HG03103 (cell line): ENCODE data around the gene SPTB.

ENCODE experiments used
- ATAC-seq: cut with Tn5 transposase; IDR thresholded peaks from one replicate; pipeline ENCODE4 v1.9.1; 2021; ENCODE audit warnings: low read depth; ENCODE audit not compliant: unreplicated experiment

SPTB gene

GRCh38 chr14:64733899-64734298, 145.8 kb downstream of the SPTB start:
- ATAC-seq, result no peak

- ATAC-seq, result no peak
Measured at GRCh38 chr14:64733321-64733720, 146.4 kb downstream of the SPTB start.

- no peak for ATAC-seq
Measured at GRCh38 chr14:64732536-64733120, 147.1 kb downstream of the SPTB start.

GRCh38 chr14:64732066-64732465, 147.6 kb downstream of the SPTB start:
- no peak for ATAC-seq

- ATAC-seq, result no peak
Measured at GRCh38 chr14:64731141-64731581, 148.5 kb downstream of the SPTB start.

GRCh38 chr14:64730681-64731080, 149.0 kb downstream of the SPTB start:
- no peak for ATAC-seq

- ATAC-seq, result no peak
Measured at GRCh38 chr14:64730061-64730440, 149.7 kb downstream of the SPTB start.

- ATAC-seq, result no peak
Measured at GRCh38 chr14:64729386-64730060, 150.2 kb downstream of the SPTB start.

- ATAC-seq, result no peak
Measured at GRCh38 chr14:64728856-64729255, 150.9 kb downstream of the SPTB start.

GRCh38 chr14:64728106-64728505, 151.6 kb downstream of the SPTB start:
- no peak for ATAC-seq

GRCh38 chr14:64727551-64728071, 152.1 kb downstream of the SPTB start:
- no peak for ATAC-seq

- no peak for ATAC-seq
Measured at GRCh38 chr14:64726585-64726890, 153.2 kb downstream of the SPTB start.

- ATAC-seq, result no peak
Measured at GRCh38 chr14:64725879-64726584, 153.7 kb downstream of the SPTB start.

GRCh38 chr14:64725261-64725815, 154.4 kb downstream of the SPTB start:
- ATAC-seq, result no peak

- no peak for ATAC-seq
Measured at GRCh38 chr14:64724578-64724930, 155.2 kb downstream of the SPTB start.

- ATAC-seq, result no peak
Measured at GRCh38 chr14:64723691-64724577, 155.8 kb downstream of the SPTB start.

- no peak for ATAC-seq
Measured at GRCh38 chr14:64722842-64723447, 156.8 kb downstream of the SPTB start.

GRCh38 chr14:64721899-64722298, 157.8 kb downstream of the SPTB start:
- no peak for ATAC-seq

GRCh38 chr14:64721391-64721791, 158.3 kb downstream of the SPTB start:
- no peak for ATAC-seq

GRCh38 chr14:64720131-64720576, 159.6 kb downstream of the SPTB start:
- no peak for ATAC-seq
